Activated CD8-positive, alpha-beta T cell treated with anti-CD3 and anti-CD28 coated beads for 36 hours (primary cell): Measurements from ENCODE around the gene DLG2. TPM values are rescaled to one million over a fixed set of nuclear protein-coding genes. Genes with fewer than 3 reads are reported as not detected.

Source experiments
- ATAC-seq: fragments of 200-7000 bp; cut with Tn5 transposase; one replicate; pipeline ENCODE4 v1.10.0; 2021; ENCODE audit warnings: mild to moderate bottlenecking, moderate library complexity
- CTCF ChIA-PET: fragments of 350-600 bp; sonication (Branson Sonifier 250); formaldehyde crosslinking; loops from one replicate; lab custom pipeline; 2021; ENCODE audit warnings: antibody characterized with exemption; lab: Charles Lee
- POLR2A ChIA-PET: fragments of 350-600 bp; sonication (Branson Sonifier 250); formaldehyde crosslinking; loops from one replicate; lab custom pipeline; 2021; ENCODE audit warnings: antibody characterized with exemption; lab: Charles Lee
- DNase-seq: peaks from one replicate; pipeline ENCODE4 v3.0.0-alpha.2; 2020
- H3K27ac Mint-ChIP-seq: one replicate; pipeline ENCODE4 v1.8.0; 2021; ENCODE audit warnings: mild to moderate bottlenecking, mixed read lengths
- H3K27me3 Mint-ChIP-seq: one replicate; pipeline ENCODE4 v1.8.0; 2021; ENCODE audit warnings: mixed read lengths
- H3K36me3 Mint-ChIP-seq: one replicate; pipeline ENCODE4 v1.8.0; 2021; ENCODE audit warnings: low read depth, mixed read lengths
- H3K4me1 Mint-ChIP-seq: one replicate; pipeline ENCODE4 v1.8.0; 2021; ENCODE audit warnings: low read depth, mixed read lengths
- H3K4me3 Mint-ChIP-seq: one replicate; pipeline ENCODE4 v1.8.0; 2021; ENCODE audit warnings: mild to moderate bottlenecking, moderate library complexity, mixed read lengths
- H3K9me3 Mint-ChIP-seq: one replicate; pipeline ENCODE4 v1.8.0; 2021; ENCODE audit warnings: mixed read lengths
- CTCF ChIP-seq: fragments of 200-600 bp; IDR thresholded peaks from one replicate; pipeline ENCODE4 v1.8.0; 2022; ENCODE audit warnings: antibody characterized with exemption, mild to moderate bottlenecking
- intact Hi-C: fragments of 100-400 bp; cut with micrococcal nuclease; formaldehyde crosslinking; loops from one replicate; pipeline ENCODE4 v1.10.0; 2022
- total RNA-seq, 2 experiments: library from RNA; stranded (reverse); gene quantifications; one replicate each; pipeline ENCODE4 v1.2.3, GENCODE V29; 2021

Gene DLG2
- total RNA-seq, 2 experiments from 2014 or later: 2.2 to 2.6 TPM

GRCh38 chr11:84117394-84117793, 1509.8 kb downstream of the DLG2 start:
- ATAC-seq: no peak
- CTCF ChIA-PET: no interaction called here
- POLR2A ChIA-PET: no interaction called here

DNA sequence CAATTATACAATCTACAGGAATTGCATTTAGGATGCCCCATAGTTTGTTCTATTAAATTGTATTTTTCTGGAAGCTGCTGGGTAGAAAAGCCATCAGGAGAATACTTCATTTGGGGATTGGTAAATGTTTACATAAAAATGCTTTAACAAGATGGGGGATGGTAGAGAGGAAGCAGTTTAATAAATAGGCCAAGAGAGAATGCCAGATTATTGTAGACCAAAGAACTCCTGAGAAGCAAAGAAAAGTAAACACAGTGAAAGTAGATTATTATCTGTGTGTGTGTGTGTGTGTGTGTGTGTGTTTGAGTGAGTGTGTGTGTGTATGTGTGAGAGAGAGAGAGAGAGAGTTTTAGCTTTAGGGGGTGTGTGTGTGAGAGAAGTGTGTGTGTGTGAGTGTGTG, 1520.6 kb downstream of the DLG2 start:
- no peaks in the 10 kb centered on the region for H3K4me1 Mint-ChIP-seq
- intact Hi-C loops: no loop called here
- no peak for ATAC-seq
- no peaks in the 10 kb centered on the region for H3K36me3 Mint-ChIP-seq
- no peaks in the 10 kb centered on the region for H3K27me3 Mint-ChIP-seq
- no peak for DNase-seq
- no peak for TF ChIP-seq CTCF
- peaks cover 11% of the 10 kb centered on the region for H3K9me3 Mint-ChIP-seq
- no peak overlapping the region for H3K4me3 Mint-ChIP-seq
- H3K27ac Mint-ChIP-seq: no peak overlapping the region
- ChIA-PET CTCF (no interaction called here), POLR2A (no interaction called here)

More at GRCh38 chr11:84117394-84117793, 1509.8 kb downstream of the DLG2 start:
- no peak for TF ChIP-seq CTCF
- Mint-ChIP-seq H3K27me3 (no peaks in the 10 kb centered on the region), H3K4me3 (no peak overlapping the region), H3K9me3 (peaks cover 9% of the 10 kb centered on the region), H3K27ac (no peak overlapping the region), H3K4me1 (no peaks in the 10 kb centered on the region), H3K36me3 (no peaks in the 10 kb centered on the region)
- DNase-seq: no peak
- intact Hi-C loops: no loop called here

DNA sequence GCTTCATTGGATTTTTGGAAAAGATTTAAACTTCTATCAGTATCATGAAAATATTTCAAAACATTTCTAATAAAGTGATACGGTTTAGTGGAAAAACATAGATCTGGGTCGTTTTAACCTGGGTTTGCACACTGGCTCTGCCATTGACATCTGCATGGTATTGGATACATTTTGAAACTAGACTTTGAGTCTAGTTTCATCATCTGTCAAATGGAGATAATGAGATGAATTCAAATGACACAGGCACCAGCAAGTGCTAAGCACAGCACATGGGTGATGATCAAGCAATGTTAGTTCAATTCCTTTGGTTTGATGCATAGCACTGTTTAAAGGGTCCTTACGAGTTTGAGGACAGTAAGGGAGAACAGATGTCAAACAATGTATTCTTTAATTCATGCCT, 1522.0 kb downstream of the DLG2 start:
- no peak overlapping the region for H3K27ac Mint-ChIP-seq
- H3K4me3 Mint-ChIP-seq: no peak overlapping the region
- H3K36me3 Mint-ChIP-seq: no peaks in the 10 kb centered on the region
- ChIA-PET CTCF (no interaction called here), POLR2A (no interaction called here)
- no peaks in the 10 kb centered on the region for H3K4me1 Mint-ChIP-seq
- peaks cover 12% of the 10 kb centered on the region for H3K9me3 Mint-ChIP-seq
- intact Hi-C loops: no loop called here
- no peak for TF ChIP-seq CTCF
- ATAC-seq (no peak), DNase-seq (no peak)
- no peaks in the 10 kb centered on the region for H3K27me3 Mint-ChIP-seq

GRCh38 chr11:84103096-84103495, 1524.0 kb downstream of the DLG2 start:
- H3K4me1 Mint-ChIP-seq: no peaks in the 10 kb centered on the region
- intact Hi-C loops: no loop called here
- peaks cover 14% of the 10 kb centered on the region for H3K9me3 Mint-ChIP-seq
- DNase-seq: no peak
- H3K27me3 Mint-ChIP-seq: no peaks in the 10 kb centered on the region
- ChIA-PET POLR2A (no interaction called here), CTCF (no interaction called here)
- no peak for TF ChIP-seq CTCF
- H3K27ac Mint-ChIP-seq: no peak overlapping the region
- ATAC-seq: no peak
- H3K36me3 Mint-ChIP-seq: no peaks in the 10 kb centered on the region
- no peak overlapping the region for H3K4me3 Mint-ChIP-seq

DNA sequence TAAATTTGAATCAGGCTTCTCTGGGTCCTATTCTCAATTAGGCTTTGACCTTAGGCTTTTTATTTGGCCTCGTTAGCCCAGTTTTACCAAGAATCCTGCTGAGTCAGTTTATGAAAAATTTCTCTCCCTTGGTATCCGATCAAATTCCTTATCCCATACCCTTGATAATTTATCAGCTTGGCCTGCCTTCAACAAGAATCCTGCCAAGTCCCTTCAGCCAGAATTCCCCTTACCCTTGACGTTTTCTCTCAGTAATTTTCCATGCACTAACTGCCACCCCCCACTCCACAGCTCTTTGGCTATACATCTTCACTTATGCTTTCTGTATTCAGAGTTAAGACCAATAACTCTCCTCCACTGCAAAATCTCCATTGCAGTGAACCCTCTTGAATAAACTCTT, 1530.0 kb downstream of the DLG2 start:
- intact Hi-C loops: no loop called here
- no peak overlapping the region for H3K4me3 Mint-ChIP-seq
- CTCF ChIA-PET: no interaction called here
- no peak overlapping the region for H3K27ac Mint-ChIP-seq
- TF ChIP-seq CTCF: no peak
- no peak for DNase-seq
- H3K36me3 Mint-ChIP-seq: no peaks in the 10 kb centered on the region
- POLR2A ChIA-PET: no interaction called here
- ATAC-seq: no peak
- H3K27me3 Mint-ChIP-seq: no peaks in the 10 kb centered on the region
- H3K4me1 Mint-ChIP-seq: no peaks in the 10 kb centered on the region
- peaks cover 10% of the 10 kb centered on the region for H3K9me3 Mint-ChIP-seq
